Measurements from ENCODE around the gene RAB17.

The RAB17 gene

DNA sequence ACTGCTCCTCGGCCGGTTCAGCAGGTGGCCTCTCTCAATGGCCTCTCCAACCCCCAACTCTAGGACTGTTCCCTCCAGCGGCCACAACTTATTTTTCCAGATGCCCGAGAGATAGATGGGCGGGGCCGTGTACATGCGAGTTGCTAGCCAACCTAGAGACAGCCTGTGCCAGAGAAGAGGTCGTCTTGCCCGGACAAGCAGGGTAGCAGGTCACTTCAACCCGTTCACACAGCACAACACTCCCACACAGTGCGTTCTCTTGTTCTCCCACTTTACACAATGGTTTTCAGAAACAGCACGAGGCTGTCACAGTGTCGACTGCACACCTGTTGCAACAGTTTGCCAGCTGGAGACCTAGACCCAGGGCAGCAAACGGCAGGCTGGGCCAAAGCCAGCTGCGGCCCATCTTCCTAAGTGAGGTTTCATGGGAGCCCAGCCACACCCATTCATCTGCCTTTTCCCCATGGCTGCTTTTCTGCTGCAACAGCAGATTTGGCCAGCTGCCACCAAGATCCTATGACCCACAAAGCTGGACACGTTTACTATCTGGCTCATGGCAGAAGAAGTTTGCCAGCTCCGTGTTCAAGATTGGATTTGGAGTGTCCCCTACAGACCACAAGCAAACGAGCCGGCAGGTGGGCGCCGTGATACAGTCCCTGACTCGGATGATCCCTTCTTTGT is 31.4 kb downstream of the RAB17 start:
- DNase-seq (ENCODE audit: low read depth in 2 of 2) = no peak

DNA sequence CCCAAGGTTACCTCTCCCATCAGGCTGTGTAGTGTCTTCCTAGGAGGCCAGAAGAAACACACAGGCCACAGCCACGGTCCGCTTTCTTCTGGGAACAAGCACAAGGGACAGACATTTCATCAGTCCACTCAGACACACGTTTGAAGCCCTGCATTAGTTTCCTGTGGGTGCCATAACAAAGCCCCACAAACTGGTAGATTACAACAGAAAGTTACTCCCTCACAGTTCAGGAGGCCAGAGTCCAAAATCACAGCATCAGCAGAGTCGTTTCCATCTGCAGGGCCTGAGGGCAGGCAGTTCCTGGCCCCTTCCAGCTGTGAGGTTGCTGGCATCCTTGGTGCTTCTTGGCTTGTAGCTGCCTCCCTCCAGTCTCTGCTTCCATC is 32.9 kb downstream of the RAB17 start:
- no peak for DNase-seq (ENCODE audit: low read depth in 2 of 2)

DNA sequence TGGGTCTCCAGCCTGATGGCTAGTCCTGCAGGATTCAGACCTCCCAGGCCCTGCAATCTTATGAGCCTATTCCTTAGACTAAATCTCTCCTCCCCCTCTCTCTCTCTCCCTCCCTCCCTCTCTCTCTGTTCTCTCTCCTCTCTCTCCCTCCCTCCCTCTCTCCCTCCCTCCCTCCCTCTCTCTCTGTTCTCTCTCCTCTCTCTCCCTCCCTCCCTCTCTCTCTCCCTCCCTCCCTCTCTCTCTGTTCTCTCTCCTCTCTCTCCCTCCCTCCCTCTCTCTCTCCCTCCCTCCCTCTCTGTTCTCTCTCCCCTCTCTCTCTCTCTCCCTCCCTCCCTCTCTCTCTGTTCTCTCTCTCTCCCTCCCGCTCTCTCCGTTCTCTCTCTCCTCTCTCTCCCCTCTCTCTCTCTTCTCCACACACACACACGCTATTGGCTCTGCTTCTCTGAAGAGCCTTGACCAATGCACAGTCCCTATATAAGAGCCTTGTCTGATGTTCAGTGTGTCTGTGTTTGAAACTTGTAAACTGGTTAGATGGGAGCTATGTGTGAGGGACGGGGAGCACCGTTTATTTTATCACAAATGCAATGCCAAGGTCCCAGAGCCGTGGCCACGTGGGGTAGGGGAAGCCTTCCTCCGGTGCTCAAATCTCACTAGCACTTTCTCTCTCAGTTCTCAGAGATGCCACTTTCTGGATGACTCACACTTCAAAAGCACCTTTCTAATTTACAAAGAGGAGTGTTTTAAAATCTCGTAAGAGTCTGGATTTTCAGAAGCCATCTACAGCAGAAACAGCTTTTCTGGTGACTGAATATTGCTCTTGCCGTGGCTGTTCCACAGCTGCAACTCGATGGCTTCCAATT is 33.5 kb downstream of the RAB17 start:
- peak in 1 of 2 donors; percentile 22 for DNase-seq (ENCODE audit: low read depth in 2 of 2)

DNA sequence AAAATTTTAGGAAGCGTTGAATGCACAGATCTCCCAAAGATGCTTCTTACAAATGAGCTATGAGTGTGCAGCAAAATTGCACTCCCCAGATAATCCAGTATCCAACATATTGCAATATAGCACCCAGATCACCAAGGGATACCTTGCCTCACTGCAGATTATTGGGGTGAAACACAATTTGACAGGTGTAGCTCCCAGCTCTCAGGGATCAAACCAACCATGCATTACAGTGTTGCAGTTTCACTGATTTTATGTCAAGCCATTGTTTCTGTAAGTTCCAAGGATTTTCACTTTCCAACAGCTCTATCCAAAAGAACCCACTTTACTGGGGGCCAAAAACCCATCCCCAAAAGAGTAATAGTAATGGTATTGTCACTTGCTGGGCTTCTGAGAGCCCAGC is 35.0 kb downstream of the RAB17 start:
- DNase-seq (ENCODE audit: low read depth in 2 of 2) = no peak

DNA sequence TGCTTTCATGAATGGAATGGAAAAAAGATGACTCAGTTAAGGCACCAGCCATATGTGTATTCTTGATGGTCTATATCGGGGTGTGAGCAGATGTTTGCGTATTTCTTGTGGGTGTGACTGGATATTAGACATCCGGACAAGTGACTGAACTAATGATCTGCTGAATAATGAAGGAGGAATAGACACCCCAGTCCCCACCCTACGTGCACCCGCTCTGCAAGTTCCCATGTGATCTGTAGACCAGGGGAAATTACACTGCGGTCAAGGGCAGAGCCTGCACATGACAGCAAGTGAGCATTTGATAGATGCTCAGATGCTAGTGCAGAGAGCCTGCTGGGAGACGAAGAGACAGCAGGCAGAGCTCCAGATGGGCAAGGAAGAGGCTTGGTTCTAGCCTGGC is 36.6 kb downstream of the RAB17 start:
- no peak for DNase-seq (ENCODE audit: low read depth in 2 of 2)

DNA sequence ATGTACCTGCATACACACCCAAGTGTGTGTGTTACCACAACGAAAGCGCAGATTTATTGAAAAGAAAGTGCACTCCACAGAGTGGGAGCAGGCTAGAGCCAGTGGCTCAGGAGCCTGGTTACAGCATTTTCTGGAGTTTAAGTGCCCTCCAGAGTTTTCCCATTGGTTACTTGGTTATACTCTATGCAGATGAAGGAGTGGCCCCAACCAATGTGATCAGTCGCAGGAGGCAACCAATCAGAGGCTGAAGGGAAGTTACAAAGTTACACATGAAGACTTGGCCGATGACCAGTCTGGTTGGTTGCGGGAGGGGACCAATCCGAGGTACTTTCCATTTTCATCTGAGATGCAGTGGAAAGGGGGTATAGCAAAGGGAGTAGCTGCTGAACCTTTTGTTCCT is 37.6 kb downstream of the RAB17 start:
- DNase-seq (ENCODE audit: low read depth in 2 of 2) = no peak

DNA sequence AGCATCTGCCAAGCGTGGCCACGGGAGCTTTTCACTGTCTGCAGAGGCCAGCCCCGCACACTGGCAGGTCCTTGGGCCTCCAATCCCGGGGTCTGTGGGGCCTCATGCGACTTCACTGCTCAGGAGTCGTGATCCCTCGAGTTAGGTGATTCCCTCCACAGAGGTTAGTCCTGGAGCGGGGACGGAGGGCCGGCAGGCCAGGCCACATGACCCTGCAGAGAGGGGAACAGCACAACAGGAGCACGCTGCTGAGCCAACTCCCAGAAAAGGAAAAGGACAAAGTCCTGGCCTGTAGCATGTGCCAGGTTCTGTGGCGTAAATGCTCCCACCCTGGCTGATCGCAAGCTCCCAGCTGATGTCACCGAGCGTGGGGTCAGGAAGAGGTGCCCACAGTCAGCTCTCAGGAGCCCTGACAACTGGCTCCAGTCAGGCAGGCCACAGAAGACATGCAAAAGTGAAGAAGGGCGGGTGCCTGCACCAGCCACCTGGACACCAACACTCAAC is 39.4 kb downstream of the RAB17 start:
- no peak for DNase-seq (ENCODE audit: low read depth in 2 of 2)

DNA sequence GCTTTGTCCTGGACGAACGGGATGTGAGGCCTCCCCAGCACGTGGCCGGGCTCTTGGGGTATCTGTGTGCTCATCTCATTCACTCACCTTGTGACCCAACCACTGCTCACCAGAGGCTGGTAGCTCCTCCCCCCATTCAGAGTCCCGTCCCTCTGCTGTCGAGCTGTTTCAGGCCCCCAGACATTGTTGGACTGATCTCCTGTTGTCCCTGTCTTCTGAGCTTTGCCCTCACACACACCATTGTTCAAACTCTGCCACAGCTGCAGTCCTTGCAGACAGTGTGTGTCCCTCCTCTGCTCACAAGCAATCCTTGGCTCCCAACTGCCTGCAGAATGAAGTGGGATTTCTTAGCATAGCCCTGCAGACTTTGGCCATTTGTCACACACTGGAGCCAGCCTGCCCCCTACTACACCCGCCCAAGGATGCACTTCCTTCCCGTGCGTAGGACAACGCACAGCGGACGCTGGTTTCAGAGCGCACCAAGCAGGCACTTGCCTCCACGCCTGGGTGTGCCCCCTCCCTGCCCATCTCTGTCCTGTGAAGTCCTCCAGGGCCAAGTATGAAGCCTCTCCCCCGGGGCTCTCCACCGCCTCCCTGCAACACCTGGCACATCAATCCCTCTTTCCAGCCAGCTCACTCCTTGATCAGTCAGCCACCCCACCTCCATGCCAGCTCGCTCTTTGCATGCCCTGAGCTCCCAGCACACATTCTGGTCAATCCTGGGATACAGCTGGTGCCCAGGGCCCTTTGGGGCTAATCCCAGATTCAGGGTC is 40.7 kb downstream of the RAB17 start:
- no peak for DNase-seq (ENCODE audit: low read depth in 2 of 2)

DNA sequence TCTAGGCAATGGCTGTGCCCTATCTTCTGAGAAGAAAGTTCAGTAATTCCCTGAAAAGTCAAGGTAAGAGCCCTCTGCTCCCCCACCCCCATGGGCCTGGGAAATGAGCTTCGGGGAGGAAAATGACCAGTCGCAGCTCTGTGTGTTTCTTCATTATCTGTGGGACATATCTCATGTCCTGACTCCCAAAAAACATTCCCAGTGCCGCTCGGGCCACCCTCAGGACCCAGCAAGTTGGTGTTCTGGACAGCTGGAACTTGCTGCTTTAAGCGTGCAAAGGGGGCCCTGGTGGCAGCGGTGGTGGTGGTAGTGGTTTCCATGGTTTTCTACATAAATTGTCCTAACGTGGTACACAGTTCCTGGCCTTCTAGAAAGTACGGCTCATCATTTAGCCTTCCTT is 41.3 kb downstream of the RAB17 start:
- DNase-seq (ENCODE audit: low read depth in 2 of 2) = no peak

DNA sequence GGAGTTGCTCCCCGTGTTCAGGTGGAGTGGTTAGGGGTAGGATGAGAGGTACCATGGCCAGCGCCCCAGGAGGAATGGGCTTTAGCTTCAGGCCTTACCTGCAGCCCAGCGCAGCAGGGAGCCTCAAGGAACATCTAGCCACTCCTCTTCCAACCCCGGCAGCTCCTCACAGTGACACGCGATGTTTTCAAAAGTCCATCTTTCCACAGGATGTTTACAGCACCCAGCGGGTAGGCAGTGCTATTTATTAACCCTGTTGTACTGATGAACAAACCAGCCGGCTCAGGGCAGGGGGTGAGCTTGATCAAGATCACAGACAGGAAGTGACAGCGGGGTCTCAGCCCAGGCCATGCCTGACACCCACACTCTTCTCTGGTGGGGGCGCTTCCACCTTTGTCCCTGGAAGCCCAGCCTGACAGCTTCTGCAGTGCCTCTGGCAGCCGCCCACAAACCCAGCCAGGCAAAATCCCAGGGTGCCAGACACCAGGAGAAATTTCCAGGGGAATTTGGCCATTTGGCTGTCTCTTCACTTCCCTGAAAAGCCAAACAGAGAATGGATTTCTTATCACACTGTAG is 42.6 kb downstream of the RAB17 start:
- DNase-seq (ENCODE audit: low read depth in 2 of 2) = no peak

DNA sequence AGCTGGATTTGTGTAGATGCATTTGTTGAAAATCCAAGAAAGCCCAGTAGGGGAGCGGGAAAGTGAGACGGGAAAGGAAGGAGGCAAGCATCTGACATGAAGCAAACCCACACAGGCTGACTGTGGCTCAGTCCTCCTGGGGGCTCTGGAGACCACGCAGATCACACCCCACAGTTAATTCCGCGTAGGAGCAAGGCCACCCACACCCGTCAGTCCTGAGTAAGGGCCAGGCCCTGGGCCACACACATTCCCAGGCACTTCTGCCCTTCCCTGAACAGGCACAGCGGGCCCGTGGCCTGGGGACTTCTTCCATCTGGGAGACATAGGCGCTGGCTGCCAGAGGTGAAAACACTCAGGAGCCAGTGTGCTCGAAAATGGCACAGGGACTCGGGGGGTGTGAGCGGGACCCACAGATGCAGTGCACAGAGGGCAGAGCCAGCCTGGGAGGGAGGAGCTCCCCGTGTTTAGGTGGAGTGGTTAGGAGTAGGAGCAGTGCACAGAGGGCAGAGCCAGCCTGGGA is 43.6 kb downstream of the RAB17 start:
- no peak for DNase-seq (ENCODE audit: low read depth in 2 of 2)

DNA sequence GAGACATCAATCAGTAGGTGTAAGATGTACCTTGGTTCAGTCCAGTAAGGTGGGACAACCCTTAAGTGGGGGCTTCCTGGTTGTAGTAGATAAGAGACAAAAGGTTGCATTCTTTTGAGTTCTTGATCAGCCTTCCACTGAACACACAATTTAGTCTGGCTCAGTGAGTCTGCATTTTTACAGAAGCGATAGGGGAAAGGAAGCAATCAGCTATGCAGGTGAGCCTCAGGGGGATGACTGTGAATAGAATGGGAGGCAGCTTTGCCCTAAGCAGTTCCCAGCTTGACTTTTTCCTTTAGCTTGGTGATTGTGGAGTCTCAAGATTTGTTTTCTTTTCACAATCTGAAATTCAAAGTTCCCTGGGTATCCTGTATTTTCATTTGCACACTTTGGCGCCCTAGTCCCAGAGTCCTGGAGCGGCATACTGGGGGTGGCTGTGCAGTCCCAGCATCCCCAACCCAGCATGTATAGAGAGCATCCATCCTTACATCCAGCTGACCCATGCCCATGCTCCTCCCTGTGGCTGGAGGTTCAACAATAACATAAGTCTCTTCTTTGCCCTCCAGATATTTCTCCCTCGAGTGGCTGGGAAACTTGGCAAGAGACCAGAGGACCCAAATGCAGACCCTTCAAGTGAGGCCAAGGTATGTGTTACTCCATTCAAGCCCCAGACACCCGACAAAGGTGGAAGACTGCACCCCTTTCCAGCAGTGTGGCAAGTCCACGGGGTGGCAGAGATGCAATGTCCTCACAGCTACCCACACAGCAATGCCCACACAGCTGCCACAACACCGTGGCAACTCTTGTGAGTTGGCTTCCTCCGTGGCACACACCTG is 44.3 kb downstream of the RAB17 start:
- DNase-seq (ENCODE audit: low read depth in 2 of 2) = no peak

DNA sequence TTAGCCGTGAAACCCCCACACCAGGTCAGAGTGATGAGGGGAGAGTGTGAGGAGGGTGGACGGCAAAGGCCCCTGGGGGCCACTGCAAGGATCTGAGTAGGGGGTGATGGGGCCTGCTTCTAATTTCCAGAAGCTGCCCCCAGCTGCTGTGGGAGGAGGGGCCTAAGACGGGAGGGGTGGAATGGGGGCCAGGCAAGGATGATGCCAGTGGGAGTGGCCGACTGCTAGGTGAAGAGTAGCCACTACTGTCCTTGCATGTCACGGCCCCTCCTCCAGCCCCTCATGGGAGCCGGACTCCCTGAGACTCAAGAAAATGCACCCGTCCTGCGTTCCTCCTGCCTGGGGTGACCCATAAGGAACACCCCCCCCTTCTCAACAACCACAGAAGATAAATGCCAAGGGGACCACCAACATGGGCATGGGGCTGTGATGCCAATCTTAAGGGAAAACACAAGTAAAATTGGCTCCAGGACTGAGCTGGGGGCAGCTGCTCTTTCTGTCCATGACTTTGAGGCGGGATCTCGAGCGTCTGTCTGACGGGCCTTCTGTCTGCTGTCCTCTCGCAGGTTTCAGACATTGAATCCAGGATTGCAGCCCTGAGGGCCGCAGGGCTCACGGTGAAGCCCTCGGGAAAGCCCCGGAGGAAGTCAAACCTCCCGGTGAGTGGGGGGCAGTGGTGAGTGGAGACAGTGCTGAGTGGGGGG is 48.4 kb downstream of the RAB17 start:
- DNase-seq (ENCODE audit: low read depth in 2 of 2) = no peak

DNA sequence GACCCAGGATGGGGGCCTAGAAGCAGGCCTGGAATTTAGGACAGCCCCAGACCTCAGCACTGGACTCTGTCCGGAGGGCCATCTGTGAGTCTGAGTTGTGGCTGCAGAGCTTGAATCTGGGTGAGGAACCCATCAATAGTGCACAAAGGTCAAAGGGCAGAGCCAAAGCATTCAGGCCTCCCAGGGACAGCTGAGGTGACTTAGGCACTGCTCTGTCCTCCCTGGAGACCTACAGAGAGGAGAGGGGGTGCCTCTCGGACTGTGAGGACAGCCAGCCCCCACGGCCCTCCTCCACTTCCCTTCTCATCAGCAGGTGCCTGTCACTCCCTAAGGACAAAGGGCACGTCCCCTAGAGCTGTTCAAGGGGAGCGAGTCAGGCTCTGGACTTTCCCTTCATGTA is 49.3 kb downstream of the RAB17 start:
- no peak for DNase-seq (ENCODE audit: low read depth in 2 of 2)

DNA sequence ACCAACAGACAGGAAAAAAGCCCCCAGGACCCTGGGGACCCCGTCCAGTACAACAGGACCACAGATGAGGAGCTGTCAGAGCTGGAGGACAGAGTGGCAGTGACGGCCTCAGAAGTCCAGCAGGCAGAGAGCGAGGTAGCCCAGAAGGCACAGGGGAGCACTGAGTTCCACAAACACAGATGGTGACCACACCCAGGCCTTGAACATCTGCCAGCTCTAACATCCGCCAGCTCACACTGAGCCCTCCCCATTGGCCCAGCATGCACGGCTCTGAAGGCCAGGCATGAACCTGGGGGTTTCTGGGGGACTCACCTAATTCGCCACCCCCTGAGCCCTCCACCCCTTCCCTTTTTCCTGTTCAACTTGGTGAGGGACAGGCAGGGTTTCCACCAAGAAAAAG is 49.7 kb downstream of the RAB17 start:
- DNase-seq (ENCODE audit: low read depth in 2 of 2) = no peak

DNA sequence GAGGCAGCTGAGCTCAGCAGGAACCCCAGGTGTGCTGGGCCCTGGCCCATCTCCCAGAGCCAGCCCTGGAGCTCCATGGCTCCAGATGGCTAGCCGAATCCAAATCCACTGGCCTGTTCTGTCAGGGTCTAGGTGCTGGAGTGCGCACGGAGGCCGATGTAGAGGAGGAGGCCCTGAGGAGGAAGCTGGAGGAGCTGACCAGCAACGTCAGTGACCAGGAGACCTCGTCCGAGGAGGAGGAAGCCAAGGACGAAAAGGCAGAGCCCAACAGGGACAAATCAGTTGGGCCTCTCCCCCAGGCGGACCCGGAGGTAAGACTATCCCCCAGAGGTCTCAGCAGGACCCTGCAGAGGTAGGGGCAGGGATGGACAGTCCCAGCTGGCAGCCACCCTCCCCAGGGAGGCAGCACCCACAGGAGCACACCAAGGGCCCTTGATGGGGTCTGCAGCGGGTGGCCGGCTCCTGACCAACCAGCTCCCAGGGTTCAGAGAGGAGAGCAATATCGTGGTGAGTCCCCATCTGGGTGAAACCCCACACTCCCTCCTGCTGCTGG is 50.2 kb downstream of the RAB17 start:
- no peak for DNase-seq (ENCODE audit: low read depth in 2 of 2)

DNA sequence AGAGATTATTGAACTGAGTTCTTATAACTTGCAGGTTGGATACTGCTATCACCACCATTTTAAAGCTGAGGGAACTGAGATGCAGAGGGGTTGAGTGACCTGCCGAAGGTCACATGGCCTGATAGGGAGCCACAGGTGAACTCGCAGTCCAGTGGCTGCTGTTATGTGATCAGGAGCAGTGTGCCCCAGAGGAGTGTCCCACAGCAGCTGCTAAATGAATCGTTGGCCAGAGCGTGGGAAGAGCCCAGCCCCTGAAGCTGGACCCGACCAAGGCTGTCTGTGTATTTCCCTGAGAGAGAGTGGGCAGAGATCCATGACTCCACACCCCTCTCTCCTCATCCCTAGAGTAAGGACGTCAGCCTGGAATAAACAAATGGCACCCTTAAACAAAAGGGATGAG is 50.9 kb downstream of the RAB17 start:
- DNase-seq (ENCODE audit: low read depth in 2 of 2) = no peak

DNA sequence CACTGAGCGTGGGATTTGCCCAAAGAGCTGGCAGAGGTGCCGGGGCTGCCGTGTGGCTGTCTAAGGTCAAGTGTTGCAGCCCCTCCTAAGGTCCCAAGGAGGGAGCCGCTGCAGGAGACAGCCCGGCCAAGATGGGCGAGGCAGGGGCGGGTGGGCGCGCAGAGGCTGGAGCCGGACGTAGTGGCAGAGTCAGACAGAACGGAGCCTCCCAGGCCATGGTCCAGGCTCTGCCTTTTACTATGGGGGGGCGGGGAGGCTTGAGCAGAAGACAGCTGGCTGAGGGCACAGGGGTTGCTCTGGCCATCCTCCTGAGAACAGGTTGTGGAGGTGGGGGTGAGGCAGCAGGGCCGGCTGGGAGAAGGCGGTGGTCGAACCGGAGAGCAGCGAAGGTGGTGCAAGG is 51.6 kb downstream of the RAB17 start:
- no peak for DNase-seq (ENCODE audit: low read depth in 2 of 2)

DNA sequence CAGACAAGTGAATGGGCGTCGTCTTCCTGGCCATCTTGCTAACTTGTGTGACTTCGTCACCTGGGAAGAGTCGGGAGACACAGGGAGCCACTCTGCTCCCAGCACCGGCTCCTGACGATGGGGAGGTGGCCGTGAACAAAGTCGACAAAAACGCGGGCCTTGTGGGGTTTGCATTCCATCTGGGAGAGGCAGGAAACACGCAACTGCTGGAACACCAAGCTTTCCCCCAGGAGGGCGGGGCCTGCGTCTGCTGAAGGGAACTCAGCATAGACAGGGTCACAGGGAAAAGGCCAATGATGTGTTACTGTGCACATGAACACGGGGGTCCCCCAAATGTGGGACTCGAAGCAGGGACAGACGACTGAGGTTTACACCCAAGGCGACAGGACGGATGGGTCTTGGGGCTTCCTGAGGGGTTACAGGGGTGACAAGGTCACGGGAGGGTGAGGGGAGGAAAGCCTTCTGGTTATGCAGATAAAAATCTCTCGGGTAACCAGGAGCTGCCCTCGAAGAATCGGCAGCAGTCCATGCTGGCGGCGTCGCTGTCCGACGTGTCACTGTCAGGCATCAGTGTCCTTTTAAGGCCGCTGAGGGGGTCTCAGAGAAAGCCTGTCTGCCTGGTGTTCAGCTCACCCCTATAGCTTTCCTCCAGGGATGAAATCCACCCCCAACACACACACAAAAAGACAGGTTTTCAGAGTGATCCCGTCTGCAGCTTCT is 52.4 kb downstream of the RAB17 start:
- no peak for DNase-seq (ENCODE audit: low read depth in 2 of 2)
